Measurements from ENCODE around the gene ZNF669.
A peak's percentile ranks its signal among the peaks of the same experiment; 100 is the strongest.

Gene ZNF669

DNA sequence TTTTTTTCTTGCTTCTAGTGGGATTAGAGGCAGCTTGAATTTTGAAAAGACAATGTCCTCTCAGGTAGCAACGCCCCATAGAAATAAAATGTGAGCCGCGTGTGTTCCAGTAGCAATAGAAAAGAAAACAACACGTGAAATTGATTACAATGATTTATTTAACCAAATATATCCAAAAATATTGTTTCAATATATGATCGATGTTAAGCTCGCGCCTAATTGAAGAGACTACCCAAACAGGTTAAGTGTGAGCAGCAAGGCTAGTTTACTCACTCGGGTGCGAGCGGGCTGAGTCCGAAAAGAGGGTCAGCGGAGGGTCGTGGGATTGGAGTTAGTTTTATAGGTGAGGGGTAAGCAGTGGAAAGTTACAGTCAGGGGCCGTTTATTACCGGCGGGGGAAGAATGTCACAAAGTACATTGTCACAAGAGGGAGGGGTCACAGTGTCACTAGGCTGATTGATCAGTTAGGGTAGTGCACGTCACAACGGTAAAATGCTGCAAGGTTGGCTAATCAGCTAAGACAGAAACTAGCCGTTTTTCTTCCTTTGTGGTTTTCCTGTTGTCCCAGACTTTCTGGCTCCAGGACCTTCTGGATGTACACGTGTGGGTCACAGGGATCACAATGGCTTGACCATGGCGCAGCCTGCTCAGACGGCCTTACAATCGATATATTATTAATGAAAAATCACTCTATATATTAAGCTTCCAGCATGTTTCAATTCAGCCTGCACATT, 24.8 kb downstream of the ZNF669 start:
- DNase-seq (ENCODE audit: low read depth in 2 of 2) = no peak
- TF ChIP-seq, protein P1, sequence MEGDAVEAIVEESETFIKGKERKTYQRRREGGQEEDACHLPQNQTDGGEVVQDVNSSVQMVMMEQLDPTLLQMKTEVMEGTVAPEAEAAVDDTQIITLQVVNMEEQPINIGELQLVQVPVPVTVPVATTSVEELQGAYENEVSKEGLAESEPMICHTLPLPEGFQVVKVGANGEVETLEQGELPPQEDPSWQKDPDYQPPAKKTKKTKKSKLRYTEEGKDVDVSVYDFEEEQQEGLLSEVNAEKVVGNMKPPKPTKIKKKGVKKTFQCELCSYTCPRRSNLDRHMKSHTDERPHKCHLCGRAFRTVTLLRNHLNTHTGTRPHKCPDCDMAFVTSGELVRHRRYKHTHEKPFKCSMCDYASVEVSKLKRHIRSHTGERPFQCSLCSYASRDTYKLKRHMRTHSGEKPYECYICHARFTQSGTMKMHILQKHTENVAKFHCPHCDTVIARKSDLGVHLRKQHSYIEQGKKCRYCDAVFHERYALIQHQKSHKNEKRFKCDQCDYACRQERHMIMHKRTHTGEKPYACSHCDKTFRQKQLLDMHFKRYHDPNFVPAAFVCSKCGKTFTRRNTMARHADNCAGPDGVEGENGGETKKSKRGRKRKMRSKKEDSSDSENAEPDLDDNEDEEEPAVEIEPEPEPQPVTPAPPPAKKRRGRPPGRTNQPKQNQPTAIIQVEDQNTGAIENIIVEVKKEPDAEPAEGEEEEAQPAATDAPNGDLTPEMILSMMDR (IDR thresholded peaks at IDR 0.05; ENCODE audit: low read depth, low read length) = no peak
- H3K4me3 ChIP-seq (replicated peaks in 1 of 2; ENCODE audit: low read depth in 2 of 2, low read length in 2 of 2) = peak overlapping the region in 1 of 2 donors; percentile 93

DNA sequence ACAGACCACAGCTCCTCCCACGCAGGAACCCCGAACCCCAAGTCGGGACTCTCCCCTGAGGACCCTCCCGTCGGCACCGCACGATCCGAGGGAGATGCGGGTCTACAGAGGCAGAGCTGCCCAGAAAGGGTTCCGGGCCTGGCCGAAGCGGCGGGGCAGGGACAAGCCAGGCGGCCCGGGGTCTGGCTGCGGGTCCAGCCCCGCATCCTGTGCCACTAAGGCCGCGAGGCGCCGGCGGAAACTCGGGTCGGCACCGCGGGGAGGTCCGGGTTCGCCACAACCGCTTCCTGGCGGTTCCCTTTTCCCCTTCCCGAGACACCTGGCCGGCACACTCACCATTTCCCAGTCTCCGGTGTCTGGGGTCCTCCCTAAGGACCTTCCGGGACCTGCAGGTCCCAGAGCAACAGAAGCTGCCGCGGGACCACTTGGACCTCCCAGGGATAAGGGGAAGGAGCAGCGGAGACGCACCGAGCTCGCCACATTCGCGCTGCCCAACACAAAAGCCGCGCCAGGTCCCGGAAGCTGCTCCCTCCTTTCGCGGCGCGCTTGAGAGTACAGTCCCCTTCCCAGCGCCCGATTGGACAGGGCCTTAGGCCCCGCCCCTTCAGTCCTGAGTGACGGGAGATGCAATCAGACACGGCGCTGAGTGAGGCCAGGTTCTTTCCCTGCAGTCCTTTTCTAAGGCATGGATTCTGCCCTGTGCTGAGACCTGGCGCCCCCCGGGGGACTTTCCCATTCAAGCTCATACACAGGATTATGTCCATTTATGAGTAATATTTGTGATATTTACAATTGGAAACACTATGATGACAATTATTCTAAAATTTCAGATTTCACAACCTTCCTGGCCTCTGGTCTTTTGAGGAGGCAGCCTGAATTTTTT, 25.7 kb downstream of the ZNF669 start, which contains the start of gene ZNF670:
Gene ZNF670, minus strand, starts transcription at position 554 of the 883 bp plus-strand sequence. Its CDS starts 215 bp downstream, at position 339.
- H3K4me3 ChIP-seq (replicated peaks in 1 of 2; ENCODE audit: low read depth in 2 of 2, low read length in 2 of 2) = peak within 1 kb of the TSS; percentile 77 to 93
- TF ChIP-seq, protein P1 (IDR thresholded peaks at IDR 0.05; ENCODE audit: low read depth, low read length) = peak; percentile 5
- DNase-seq (ENCODE audit: low read depth in 2 of 2) = peak; percentile 94 to 96

DNA sequence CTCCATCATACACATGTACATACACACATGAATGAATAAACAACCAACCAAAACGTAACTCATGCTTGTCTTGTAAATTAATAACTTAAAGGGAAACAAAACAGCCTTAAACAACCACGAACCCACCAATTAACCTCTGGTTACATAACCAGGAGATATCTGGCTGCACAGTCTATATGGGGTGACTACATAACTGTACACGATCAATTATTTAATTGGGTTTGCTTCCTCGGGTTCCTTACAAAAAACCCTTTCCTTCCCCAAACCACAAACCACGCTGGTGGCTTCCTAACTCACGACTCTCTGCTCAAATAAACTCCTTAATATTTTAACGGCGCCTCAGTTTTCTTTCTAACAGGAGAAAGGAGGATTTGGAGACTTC, 26.3 kb downstream of the ZNF669 start:
- DNase-seq (ENCODE audit: low read depth in 2 of 2) = peak; percentile 1 to 25
- TF ChIP-seq, protein P1 (IDR thresholded peaks at IDR 0.05; ENCODE audit: low read depth, low read length) = no peak
- peak overlapping the region; percentile 77 to 93 for H3K4me3 ChIP-seq (replicated peaks in 1 of 2; ENCODE audit: low read depth in 2 of 2, low read length in 2 of 2)

DNA sequence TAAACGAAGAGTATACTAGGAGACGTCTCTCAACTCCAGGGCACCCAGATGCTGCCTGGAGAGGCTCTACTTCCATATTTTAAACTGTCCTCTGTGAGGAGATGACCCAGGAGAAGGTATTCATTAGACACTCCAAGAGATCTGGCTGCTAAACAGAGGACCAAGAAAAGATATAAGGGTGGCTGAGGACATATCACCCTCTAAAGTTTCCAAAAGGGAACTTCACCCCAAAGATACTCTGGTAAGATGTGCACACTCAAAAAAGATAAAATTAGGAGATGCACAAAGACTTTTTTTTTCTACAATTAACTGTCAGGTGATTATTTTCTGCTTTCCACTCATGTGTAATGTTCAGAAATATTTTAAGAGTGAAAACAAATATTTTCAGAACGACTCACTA, 26.9 kb downstream of the ZNF669 start:
- TF ChIP-seq, protein P1 (IDR thresholded peaks at IDR 0.05; ENCODE audit: low read depth, low read length) = peak; percentile 10
- peak overlapping the region in 1 of 2 donors; percentile 93 for H3K4me3 ChIP-seq (replicated peaks in 1 of 2; ENCODE audit: low read depth in 2 of 2, low read length in 2 of 2)
- DNase-seq (ENCODE audit: low read depth in 2 of 2) = peak; percentile 12 to 28

DNA sequence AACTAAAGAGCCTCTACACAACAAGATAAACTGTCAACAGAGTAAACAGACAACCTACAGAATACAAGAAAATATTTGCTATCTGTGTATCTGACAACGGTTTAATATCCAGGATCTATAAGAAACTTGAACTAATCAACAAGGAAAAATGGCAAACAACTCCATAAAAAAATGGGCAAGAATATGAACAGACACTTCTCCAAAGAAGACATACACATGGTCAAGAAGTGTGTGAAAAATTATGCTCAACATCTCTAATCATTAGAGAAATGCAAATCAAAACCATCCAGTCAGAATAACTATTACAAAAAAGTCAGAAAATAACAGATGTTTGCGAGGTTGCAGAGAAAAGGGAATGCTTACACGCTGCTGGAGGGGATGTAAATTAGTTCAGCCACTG, 33.5 kb downstream of the ZNF669 start:
- DNase-seq (ENCODE audit: low read depth in 2 of 2) = no peak
- TF ChIP-seq, protein P1 (IDR thresholded peaks at IDR 0.05; ENCODE audit: low read depth, low read length) = no peak
- H3K4me3 ChIP-seq (replicated peaks in 1 of 2; ENCODE audit: low read depth in 2 of 2, low read length in 2 of 2) = no peak overlapping the region

DNA sequence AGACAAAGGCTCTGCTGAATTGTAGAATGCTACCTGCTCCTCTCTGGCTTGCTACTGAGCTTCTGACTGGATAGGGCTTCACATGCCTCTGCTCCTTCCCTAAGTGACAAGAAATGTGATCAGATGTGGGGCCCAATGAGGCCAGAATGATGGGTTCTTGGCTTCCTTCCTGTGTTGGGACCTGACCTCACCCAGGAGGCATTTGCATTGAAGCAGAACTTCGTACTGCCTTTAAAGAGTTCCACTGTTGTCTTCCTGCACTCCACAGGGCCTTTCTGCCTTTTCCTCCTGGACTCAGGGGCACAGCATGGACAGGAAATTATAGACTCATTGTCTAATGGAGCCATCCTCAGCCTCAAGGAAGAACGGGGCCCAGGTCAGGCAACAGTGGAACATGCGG, 39.9 kb downstream of the ZNF669 start:
- no peak overlapping the region for H3K4me3 ChIP-seq (replicated peaks in 1 of 2; ENCODE audit: low read depth in 2 of 2, low read length in 2 of 2)
- TF ChIP-seq, protein P1 (IDR thresholded peaks at IDR 0.05; ENCODE audit: low read depth, low read length) = no peak
- DNase-seq (ENCODE audit: low read depth in 2 of 2) = no peak

Measured in cardiac fibroblast (primary cell).